SU-DHL-6 (cell line): ENCODE data around the gene CLTCL1.

Source experiments
- CTCF ChIP-seq: fragments of 200-600 bp; sonication (generic); IDR thresholded peaks from one replicate; pipeline ENCODE4 v1.5.1; 2017; ENCODE audit warnings: antibody characterized with exemption, mild to moderate bottlenecking, low read length, moderate library complexity; ENCODE audit not compliant: insufficient read depth, poor library complexity, severe bottlenecking
- EZH2phosphoT487 ChIP-seq: fragments of 200-600 bp; sonication (generic), shearing (Covaris generic); conservative IDR thresholded peaks from 2 replicates; pipeline ENCODE4 v1.6.1; 2018; ENCODE audit warnings: mild to moderate bottlenecking, antibody characterized with exemption, low read length, moderate library complexity, mixed read lengths

- TF ChIP-seq CTCF (no peak), EZH2phosphoT487 (no peak)
Measured at GRCh38 chr22:19164425-19164824, 127.1 kb downstream of the CLTCL1 start.
